PFSK-1 (cell line): ENCODE data around the gene HSPA2.

ENCODE experiments used
- POLR2AphosphoS5 ChIP-seq: IDR thresholded peaks from 2 replicates; pipeline ENCODE4 v1.6.1; 2012; ENCODE audit warnings: low read depth, mild to moderate bottlenecking, control low read depth, low read length, moderate library complexity
- TAF1 ChIP-seq: IDR thresholded peaks from 2 replicates; pipeline ENCODE4 v1.6.1; 2012; ENCODE audit warnings: low read length, control low read depth, borderline replicate concordance; ENCODE audit not compliant: insufficient read depth

- no peak for TF ChIP-seq TAF1
- no peak for TF ChIP-seq POLR2AphosphoS5
Observed at GRCh38 chr14:64540208-64541202, at the start of gene HSPA2.
